Neural crest cell (in vitro differentiated cells): ENCODE measurements around the gene COL24A1. TPM values are rescaled to one million over a fixed set of nuclear protein-coding genes. Genes with fewer than 3 reads are reported as not detected.
A peak's percentile ranks its signal among the peaks of the same experiment; 100 is the strongest.

ENCODE experiments used
- DNase-seq: peaks from one replicate; pipeline ENCODE4 v3.0.0; 2021; ENCODE audit warnings: low read depth, mixed read lengths, low spot score
- H3K27ac Mint-ChIP-seq: one replicate; pipeline ENCODE4 v1.8.0; 2021; ENCODE audit warnings: mild to moderate bottlenecking, mixed read lengths; ENCODE audit not compliant: unreplicated experiment
- H3K27me3 Mint-ChIP-seq: 2 replicates; pipeline ENCODE4 v1.8.0; 2021; ENCODE audit warnings: low read depth, mild to moderate bottlenecking, mixed read lengths
- H3K36me3 Mint-ChIP-seq: 2 replicates; pipeline ENCODE4 v1.8.0; 2021; ENCODE audit warnings: low read depth, mild to moderate bottlenecking, mixed read lengths
- H3K4me1 Mint-ChIP-seq: 2 replicates; pipeline ENCODE4 v1.8.0; 2021; ENCODE audit warnings: mixed read lengths
- H3K4me3 Mint-ChIP-seq: one replicate; pipeline ENCODE4 v1.8.0; 2021; ENCODE audit warnings: mild to moderate bottlenecking, mixed read lengths
- H3K9me3 Mint-ChIP-seq: 2 replicates; pipeline ENCODE4 v1.8.0; 2021; ENCODE audit warnings: mixed read lengths
- CTCF ChIP-seq: fragments of 200-600 bp; sonication (generic); conservative IDR thresholded peaks from 2 replicates; pipeline ENCODE4 v1.5.0; 2021; ENCODE audit warnings: antibody characterized with exemption, mild to moderate bottlenecking
- total RNA-seq: library from RNA; stranded (reverse); gene quantifications from 2 replicates; pipeline ENCODE4 v1.2.1, GENCODE V29; 2021

Gene COL24A1
- total RNA-seq, 1 donor from 2014 or later: 0.35 TPM

GRCh38 chr1:85705940-85706339, 450.6 kb downstream of the COL24A1 start:
- no peak for TF ChIP-seq CTCF
- Mint-ChIP-seq H3K4me1 (peaks cover 14% of the 10 kb centered on the region), H3K36me3 (peaks cover 18% of the 10 kb centered on the region), H3K27ac (no peak overlapping the region), H3K27me3 (no peaks in the 10 kb centered on the region), H3K4me3 (peak overlapping the region; percentile 36), H3K9me3 (no peaks in the 10 kb centered on the region)
- no peak for DNase-seq

GRCh38 chr1:85700422-85700821, 456.1 kb downstream of the COL24A1 start:
- TF ChIP-seq CTCF: no peak
- Mint-ChIP-seq H3K4me3 (no peak overlapping the region), H3K4me1 (peaks cover 6% of the 10 kb centered on the region), H3K27ac (no peak overlapping the region), H3K9me3 (no peaks in the 10 kb centered on the region), H3K27me3 (no peaks in the 10 kb centered on the region), H3K36me3 (peaks cover 14% of the 10 kb centered on the region)
- DNase-seq: no peak

- TF ChIP-seq CTCF: no peak
- Mint-ChIP-seq H3K36me3 (no peaks in the 10 kb centered on the region), H3K27me3 (no peaks in the 10 kb centered on the region), H3K9me3 (no peaks in the 10 kb centered on the region), H3K4me1 (no peaks in the 10 kb centered on the region), H3K27ac (no peak overlapping the region), H3K4me3 (no peak overlapping the region)
- DNase-seq: no peak
Observed at GRCh38 chr1:85697895-85698294, 458.7 kb downstream of the COL24A1 start.

GRCh38 chr1:85692730-85693314, 463.8 kb downstream of the COL24A1 start:
- TF ChIP-seq CTCF: peak; percentile 65
- H3K9me3 Mint-ChIP-seq: no peaks in the 10 kb centered on the region
- H3K36me3 Mint-ChIP-seq: peaks cover 2% of the 10 kb centered on the region
- H3K4me3 Mint-ChIP-seq: no peak overlapping the region
- no peaks in the 10 kb centered on the region for H3K4me1 Mint-ChIP-seq
- DNase-seq: no peak
- H3K27ac Mint-ChIP-seq: no peak overlapping the region
- H3K27me3 Mint-ChIP-seq: no peaks in the 10 kb centered on the region

GRCh38 chr1:85689775-85690404, 466.7 kb downstream of the COL24A1 start:
- Mint-ChIP-seq H3K27ac (no peak overlapping the region), H3K4me3 (no peak overlapping the region), H3K4me1 (no peaks in the 10 kb centered on the region)

More at GRCh38 chr1:85689775-85690404, 466.7 kb downstream of the COL24A1 start:
- Mint-ChIP-seq H3K9me3 (no peaks in the 10 kb centered on the region), H3K27me3 (no peaks in the 10 kb centered on the region), H3K36me3 (peaks cover 6% of the 10 kb centered on the region)
- TF ChIP-seq CTCF: no peak
- DNase-seq: no peak
